OCI-LY3 (cell line): ENCODE data around the gene HAUS3.
A peak's percentile ranks its signal among the peaks of the same experiment; 100 is the strongest.

Source experiments
- H2AFZ ChIP-seq: fragments of 200-600, 300-600 bp; shearing (Covaris generic); 2 replicates; pipeline ENCODE4 v1.6.0; 2014; ENCODE audit warnings: antibody characterized with exemption, low read depth, low read length
- H3K27ac ChIP-seq: fragments of 200-600, 300-600 bp; sonication (generic); 2 replicates; pipeline ENCODE4 v1.5.1; 2014; ENCODE audit warnings: mild to moderate bottlenecking, low read length, moderate library complexity, mixed read lengths
- H3K27me3 ChIP-seq: fragments of 200-600, 300-600 bp; sonication (generic); 2 replicates; pipeline ENCODE4 v1.6.1; 2014; ENCODE audit warnings: low read depth, low read length, mixed read lengths
- H3K36me3 ChIP-seq: fragments of 200-600, 300-600 bp; sonication (generic); replicated peaks from 2 replicates; pipeline ENCODE3; 2014; ENCODE audit warnings: low read depth, low read length, mixed read lengths
- H3K4me1 ChIP-seq: fragments of 300-600, 200-600 bp; sonication (generic); 2 replicates; pipeline ENCODE4 v1.6.1; 2014; ENCODE audit warnings: low read length, mixed read lengths
- H3K4me2 ChIP-seq: fragments of 200-600, 300-600 bp; sonication (generic); 2 replicates; pipeline ENCODE4 v1.6.1; 2014; ENCODE audit warnings: low read length, mixed read lengths
- H3K4me3 ChIP-seq: fragments of 300-600, 200-600 bp; sonication (generic); 2 replicates; pipeline ENCODE4 v1.5.1; 2014; ENCODE audit warnings: antibody characterized with exemption, mild to moderate bottlenecking, low read length, moderate library complexity
- H3K79me2 ChIP-seq: fragments of 300-600, 200-600 bp; shearing (Covaris generic); 2 replicates; pipeline ENCODE4 v1.6.1; 2014; ENCODE audit warnings: mild to moderate bottlenecking, low read length, mixed read lengths
- H3K9ac ChIP-seq: fragments of 300-600, 200-600 bp; shearing (Covaris generic); 2 replicates; pipeline ENCODE4 v1.6.0; 2014; ENCODE audit warnings: mild to moderate bottlenecking, low read length, moderate library complexity
- H3K9me3 ChIP-seq: fragments of 200-600, 300-600 bp; shearing (Covaris generic); 2 replicates; pipeline ENCODE4 v1.6.1; 2014; ENCODE audit warnings: low read length, mixed read lengths; ENCODE audit not compliant: insufficient read depth
- H4K20me1 ChIP-seq: fragments of 200-600, 300-600 bp; sonication (generic); 2 replicates; pipeline ENCODE4 v1.6.1; 2016; ENCODE audit warnings: low read length, mixed read lengths; ENCODE audit not compliant: insufficient read depth
- EZH2phosphoT487 ChIP-seq: fragments of 200-600 bp; shearing (Covaris generic); IDR thresholded peaks from 2 replicates; pipeline ENCODE4 v1.6.1; 2018; ENCODE audit warnings: antibody characterized with exemption, mixed run types, low read depth
- TF ChIP-seq, protein P1 (sequence below): fragments of 200-600, 300-600 bp; sonication (generic); IDR thresholded peaks from 2 replicates; pipeline ENCODE4 v1.5.1; 2014; ENCODE audit warnings: antibody characterized with exemption, low read length, low read depth

Gene HAUS3

GRCh38 chr4:2193326-2193725 lies 48.6 kb downstream of the HAUS3 start:
- no peak overlapping the region for H3K27ac ChIP-seq
- no peaks in the 10 kb centered on the region for H3K79me2 ChIP-seq
- no peaks in the 10 kb centered on the region for H4K20me1 ChIP-seq
- H3K27me3 ChIP-seq = no peaks in the 10 kb centered on the region
- H3K4me1 ChIP-seq = no peaks in the 10 kb centered on the region
- no peak overlapping the region for H3K4me3 ChIP-seq
- no peaks in the 10 kb centered on the region for H3K9me3 ChIP-seq
- TF ChIP-seq, protein P1, sequence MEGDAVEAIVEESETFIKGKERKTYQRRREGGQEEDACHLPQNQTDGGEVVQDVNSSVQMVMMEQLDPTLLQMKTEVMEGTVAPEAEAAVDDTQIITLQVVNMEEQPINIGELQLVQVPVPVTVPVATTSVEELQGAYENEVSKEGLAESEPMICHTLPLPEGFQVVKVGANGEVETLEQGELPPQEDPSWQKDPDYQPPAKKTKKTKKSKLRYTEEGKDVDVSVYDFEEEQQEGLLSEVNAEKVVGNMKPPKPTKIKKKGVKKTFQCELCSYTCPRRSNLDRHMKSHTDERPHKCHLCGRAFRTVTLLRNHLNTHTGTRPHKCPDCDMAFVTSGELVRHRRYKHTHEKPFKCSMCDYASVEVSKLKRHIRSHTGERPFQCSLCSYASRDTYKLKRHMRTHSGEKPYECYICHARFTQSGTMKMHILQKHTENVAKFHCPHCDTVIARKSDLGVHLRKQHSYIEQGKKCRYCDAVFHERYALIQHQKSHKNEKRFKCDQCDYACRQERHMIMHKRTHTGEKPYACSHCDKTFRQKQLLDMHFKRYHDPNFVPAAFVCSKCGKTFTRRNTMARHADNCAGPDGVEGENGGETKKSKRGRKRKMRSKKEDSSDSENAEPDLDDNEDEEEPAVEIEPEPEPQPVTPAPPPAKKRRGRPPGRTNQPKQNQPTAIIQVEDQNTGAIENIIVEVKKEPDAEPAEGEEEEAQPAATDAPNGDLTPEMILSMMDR = no peak
- TF ChIP-seq EZH2phosphoT487 = no peak
- H3K4me2 ChIP-seq = no peak overlapping the region
- H2AFZ ChIP-seq = no peak overlapping the region
- H3K9ac ChIP-seq = no peak overlapping the region
- no peaks in the 10 kb centered on the region for H3K36me3 ChIP-seq

- no peak overlapping the region for H3K4me3 ChIP-seq
- no peak overlapping the region for H3K9ac ChIP-seq
- H4K20me1 ChIP-seq = no peaks in the 10 kb centered on the region
- H2AFZ ChIP-seq = no peak overlapping the region
- H3K9me3 ChIP-seq = peaks cover 10% of the 10 kb centered on the region
- H3K79me2 ChIP-seq = no peaks in the 10 kb centered on the region
- no peaks in the 10 kb centered on the region for H3K27me3 ChIP-seq
- no peak overlapping the region for H3K4me2 ChIP-seq
- H3K4me1 ChIP-seq = no peaks in the 10 kb centered on the region
- H3K36me3 ChIP-seq = peaks cover 8% of the 10 kb centered on the region
- no peak overlapping the region for H3K27ac ChIP-seq
- TF ChIP-seq EZH2phosphoT487 = no peak
Observed at GRCh38 chr4:2186865-2187172, 55.1 kb downstream of the HAUS3 start.

DNA sequence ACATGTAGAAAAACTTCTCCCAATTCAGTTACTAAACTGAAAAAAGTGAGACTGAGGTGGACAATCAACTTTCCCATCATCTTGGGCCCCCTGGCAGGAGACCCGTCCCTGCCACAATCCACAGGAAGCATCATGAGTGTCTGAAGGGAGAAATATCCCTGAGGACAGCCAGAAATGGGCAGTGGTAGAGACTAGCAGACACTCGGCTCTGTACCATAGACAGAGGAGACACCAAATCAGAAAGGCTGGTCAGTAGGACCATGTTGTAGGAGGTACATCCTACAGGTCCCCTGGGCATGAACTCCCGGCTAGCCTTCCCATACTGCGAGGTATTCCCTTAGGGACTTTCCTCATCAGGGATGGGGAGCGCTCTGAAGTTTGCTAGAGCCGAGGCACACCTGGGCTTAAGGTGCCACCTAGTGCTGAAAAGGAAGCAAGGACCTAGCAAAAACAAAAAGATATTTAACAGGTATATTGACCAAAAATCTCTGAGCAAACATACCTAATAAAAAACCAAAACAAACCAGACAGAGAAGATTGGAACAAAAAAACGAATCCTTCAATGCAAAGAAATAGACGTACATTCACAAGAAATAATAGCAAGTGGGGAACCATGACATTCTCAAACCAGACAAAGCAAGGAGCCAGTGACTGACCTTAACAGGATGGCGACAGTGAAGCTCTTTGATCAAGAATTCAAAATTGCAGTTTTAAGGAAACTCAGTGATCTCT lies 55.6 kb downstream of the HAUS3 start:
- peaks cover 8% of the 10 kb centered on the region for H3K36me3 ChIP-seq
- H3K9me3 ChIP-seq = peaks cover 10% of the 10 kb centered on the region
- TF ChIP-seq, protein P1 = peak; percentile 23
- TF ChIP-seq EZH2phosphoT487 = no peak
- no peak overlapping the region for H2AFZ ChIP-seq
- no peak overlapping the region for H3K27ac ChIP-seq
- H3K79me2 ChIP-seq = no peaks in the 10 kb centered on the region
- H4K20me1 ChIP-seq = no peaks in the 10 kb centered on the region
- H3K9ac ChIP-seq = no peak overlapping the region
- no peaks in the 10 kb centered on the region for H3K4me1 ChIP-seq
- no peaks in the 10 kb centered on the region for H3K27me3 ChIP-seq
- no peak overlapping the region for H3K4me3 ChIP-seq
- no peak overlapping the region for H3K4me2 ChIP-seq

DNA sequence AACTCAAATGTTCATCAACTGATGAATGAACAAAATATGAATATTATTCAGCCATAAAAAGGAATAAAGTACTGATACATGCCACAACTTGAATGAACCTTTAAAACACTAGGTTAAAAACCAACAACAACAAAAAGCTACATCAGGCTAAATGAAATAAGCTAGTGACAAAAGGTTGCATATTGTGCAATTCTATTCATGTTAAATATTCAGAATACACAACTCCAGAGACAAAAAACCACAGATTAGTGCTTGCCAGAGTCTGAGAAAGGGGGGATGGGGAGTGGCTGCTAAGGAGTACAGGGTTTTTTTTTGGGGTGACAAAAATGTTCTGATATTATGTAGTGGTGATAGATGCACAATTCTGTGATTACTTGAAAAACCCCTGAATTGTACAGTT lies 58.5 kb downstream of the HAUS3 start:
- no peaks in the 10 kb centered on the region for H4K20me1 ChIP-seq
- H3K36me3 ChIP-seq = peaks cover 8% of the 10 kb centered on the region
- no peak overlapping the region for H3K4me2 ChIP-seq
- TF ChIP-seq, protein P1 = no peak
- TF ChIP-seq EZH2phosphoT487 = no peak
- no peak overlapping the region for H3K9ac ChIP-seq
- H3K4me3 ChIP-seq = no peak overlapping the region
- no peak overlapping the region for H2AFZ ChIP-seq
- H3K79me2 ChIP-seq = no peaks in the 10 kb centered on the region
- H3K27ac ChIP-seq = no peak overlapping the region
- peaks cover 10% of the 10 kb centered on the region for H3K9me3 ChIP-seq
- H3K4me1 ChIP-seq = no peaks in the 10 kb centered on the region
- no peaks in the 10 kb centered on the region for H3K27me3 ChIP-seq
